ENCODE measurements around the gene CEP290. TPM values are rescaled to one million over a fixed set of nuclear protein-coding genes. Genes with fewer than 3 reads are reported as not detected.

The CEP290 gene
- total and polyA plus RNA-seq, 10 donors: 4.2 to 27.1 (median 15.3) TPM

DNA sequence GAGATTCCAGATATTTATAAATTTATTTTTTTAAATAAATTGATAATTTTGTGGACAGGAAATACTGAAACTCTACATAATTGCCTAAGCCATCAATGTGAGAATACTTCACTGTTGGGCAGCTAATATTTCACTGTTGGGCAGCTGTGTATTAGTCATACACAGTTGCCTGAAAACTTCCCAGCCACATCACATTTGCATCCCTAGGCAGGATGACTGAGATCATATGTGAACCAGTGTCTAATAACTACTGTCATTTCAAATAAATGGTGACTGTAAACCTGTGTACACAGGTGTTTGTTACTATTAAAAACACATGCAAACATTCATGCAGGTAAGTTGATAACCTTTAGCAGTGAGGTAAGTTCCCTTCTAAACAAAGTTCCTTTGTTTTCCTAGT, 44.1 kb upstream of the CEP290 start:
- intact Hi-C loops (cut with DNase I; ENCODE audit: low total_unique reads): no loop called here
- Histone ChIP-seq H3K4me1 (no peaks in the 10 kb centered on the region), H3K27ac (no peak overlapping the region), H3K27me3 (replicated peaks in 1 of 7) (no peaks in the 10 kb centered on the region), H3K4me3 (no peak overlapping the region), H3K36me3 (peaks cover 0 to 68% (median 13%) of the 10 kb centered on the region in 6 donors), H3K9me3 (peaks cover 0 to 6% (median 0%) of the 10 kb centered on the region in 8 donors)
- TF ChIP-seq, protein P1, sequence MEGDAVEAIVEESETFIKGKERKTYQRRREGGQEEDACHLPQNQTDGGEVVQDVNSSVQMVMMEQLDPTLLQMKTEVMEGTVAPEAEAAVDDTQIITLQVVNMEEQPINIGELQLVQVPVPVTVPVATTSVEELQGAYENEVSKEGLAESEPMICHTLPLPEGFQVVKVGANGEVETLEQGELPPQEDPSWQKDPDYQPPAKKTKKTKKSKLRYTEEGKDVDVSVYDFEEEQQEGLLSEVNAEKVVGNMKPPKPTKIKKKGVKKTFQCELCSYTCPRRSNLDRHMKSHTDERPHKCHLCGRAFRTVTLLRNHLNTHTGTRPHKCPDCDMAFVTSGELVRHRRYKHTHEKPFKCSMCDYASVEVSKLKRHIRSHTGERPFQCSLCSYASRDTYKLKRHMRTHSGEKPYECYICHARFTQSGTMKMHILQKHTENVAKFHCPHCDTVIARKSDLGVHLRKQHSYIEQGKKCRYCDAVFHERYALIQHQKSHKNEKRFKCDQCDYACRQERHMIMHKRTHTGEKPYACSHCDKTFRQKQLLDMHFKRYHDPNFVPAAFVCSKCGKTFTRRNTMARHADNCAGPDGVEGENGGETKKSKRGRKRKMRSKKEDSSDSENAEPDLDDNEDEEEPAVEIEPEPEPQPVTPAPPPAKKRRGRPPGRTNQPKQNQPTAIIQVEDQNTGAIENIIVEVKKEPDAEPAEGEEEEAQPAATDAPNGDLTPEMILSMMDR (IDR thresholded peaks at IDR 0.05 in 8 of 11, conservative IDR thresholded peaks at IDR 0.05 in 3 of 11): no peak
- TF ChIP-seq POLR2AphosphoS5 (IDR thresholded peaks at IDR 0.05): no peak
- TF ChIP-seq POLR2A (IDR thresholded peaks at IDR 0.05): no peak
- DNase-seq: no peak

DNA sequence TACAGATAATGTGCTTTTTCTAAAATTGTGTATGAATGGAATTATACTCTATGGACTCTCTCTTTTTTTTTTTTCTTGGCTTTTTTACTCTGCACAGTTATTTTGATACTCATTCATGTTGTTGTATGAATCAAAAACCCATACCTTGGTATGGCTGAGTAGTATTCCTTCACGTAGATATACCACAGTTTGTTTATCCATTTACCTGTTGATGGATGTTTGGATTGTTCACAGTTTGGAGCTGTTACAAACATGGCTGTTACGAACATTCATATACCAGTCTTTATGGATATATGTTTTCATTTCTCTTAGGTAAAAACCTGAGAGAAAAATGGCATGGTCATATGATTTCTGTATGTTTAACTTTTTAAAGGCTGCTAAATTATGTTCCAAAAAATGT, 43.4 kb upstream of the CEP290 start:
- intact Hi-C loops (cut with DNase I; ENCODE audit: low total_unique reads): no loop called here
- Histone ChIP-seq H3K4me3 (no peak overlapping the region), H3K9me3 (peaks cover 0 to 6% (median 0%) of the 10 kb centered on the region in 8 donors), H3K4me1 (no peaks in the 10 kb centered on the region), H3K27ac (no peak overlapping the region), H3K36me3 (peaks cover 0 to 68% (median 13%) of the 10 kb centered on the region in 6 donors), H3K27me3 (replicated peaks in 1 of 7) (no peaks in the 10 kb centered on the region)
- WGBS, 5 donors: 94 to 99% (median 97%) methylated on average over 2 of the region's 2 CpGs
- TF ChIP-seq, protein P1 (IDR thresholded peaks at IDR 0.05 in 8 of 11, conservative IDR thresholded peaks at IDR 0.05 in 3 of 11): no peak
- no peak for DNase-seq

DNA sequence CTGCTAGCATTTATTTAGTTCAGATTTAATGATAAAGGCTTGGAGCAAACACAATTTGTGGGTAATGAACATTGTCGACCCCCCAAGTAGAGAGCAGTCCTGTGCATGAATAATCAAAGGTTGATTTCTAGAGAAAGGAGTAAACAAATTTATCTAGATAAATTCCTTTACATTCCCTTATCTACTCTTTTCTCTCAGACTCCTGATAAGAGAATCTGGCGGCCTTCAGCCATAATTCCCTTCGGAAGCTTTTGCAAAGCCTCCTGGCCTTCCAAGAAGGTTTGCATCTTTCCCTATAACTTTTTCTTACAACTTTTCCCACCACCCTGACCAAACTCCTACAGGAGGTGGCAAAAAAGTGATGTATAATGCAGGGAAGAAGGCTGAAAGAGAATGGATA, 42.3 kb upstream of the CEP290 start:
- Histone ChIP-seq H3K4me1 (no peaks in the 10 kb centered on the region), H3K4me3 (no peak overlapping the region), H3K27ac (no peak overlapping the region), H3K36me3 (peaks cover 0 to 69% (median 17%) of the 10 kb centered on the region in 6 donors), H3K9me3 (peaks cover 0 to 6% (median 0%) of the 10 kb centered on the region in 8 donors), H3K27me3 (replicated peaks in 1 of 7) (no peaks in the 10 kb centered on the region)
- no peak for DNase-seq
- TF ChIP-seq POLR2AphosphoS5 (IDR thresholded peaks at IDR 0.05) (no peak), POLR2A (IDR thresholded peaks at IDR 0.05) (no peak)
- TF ChIP-seq, protein P1 (IDR thresholded peaks at IDR 0.05 in 8 of 11, conservative IDR thresholded peaks at IDR 0.05 in 3 of 11): no peak
- 81 to 96% (median 91%) methylated on average over 3 of the region's 3 CpGs for WGBS, 5 donors
- intact Hi-C loops (cut with DNase I; ENCODE audit: low total_unique reads): no loop called here

DNA sequence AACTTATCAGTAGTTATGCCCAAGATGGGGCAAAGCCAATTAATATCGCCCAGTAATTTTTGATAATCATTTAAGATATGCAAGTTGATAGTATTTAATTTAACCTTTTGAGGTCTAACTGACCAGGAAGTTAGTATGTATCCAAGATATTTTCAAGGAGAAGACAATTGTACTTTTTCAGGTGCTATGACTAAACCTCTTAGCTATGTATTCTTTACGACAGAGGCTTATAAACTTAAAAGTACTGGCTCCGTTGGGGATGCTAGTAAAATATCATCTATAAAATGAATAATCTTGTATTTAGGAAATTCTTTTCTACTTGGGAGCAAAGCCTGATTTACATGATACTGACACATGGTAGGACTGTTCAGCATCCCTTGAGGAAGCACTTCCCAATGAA, 40.5 kb upstream of the CEP290 start:
- 95 to 99% (median 97%) methylated on average over 3 of the region's 3 CpGs for WGBS, 5 donors
- Histone ChIP-seq H3K27me3 (replicated peaks in 1 of 7) (no peaks in the 10 kb centered on the region), H3K27ac (no peak overlapping the region), H3K4me1 (no peaks in the 10 kb centered on the region), H3K9me3 (peaks cover 0 to 6% (median 0%) of the 10 kb centered on the region in 8 donors), H3K36me3 (peaks cover 0 to 81% (median 23%) of the 10 kb centered on the region in 6 donors), H3K4me3 (no peak overlapping the region)
- intact Hi-C loops (cut with DNase I; ENCODE audit: low total_unique reads): no loop called here
- no peak for DNase-seq
- TF ChIP-seq, protein P1 (IDR thresholded peaks at IDR 0.05 in 8 of 11, conservative IDR thresholded peaks at IDR 0.05 in 3 of 11): no peak
- TF ChIP-seq POLR2AphosphoS5 (IDR thresholded peaks at IDR 0.05) (no peak), POLR2A (IDR thresholded peaks at IDR 0.05) (no peak)

Data from spleen (tissue), 11 donors.